ENCODE measurements around the gene APOBEC2. TPM values are rescaled to one million over a fixed set of nuclear protein-coding genes. Genes with fewer than 3 reads are reported as not detected.

APOBEC2 gene
- polyA plus RNA-seq, 1 donor from 2014 or later: 0.33 TPM

Other genes with a start within 250 kb of the APOBEC2 start
- gene UNC5CL, start 14.0 kb upstream of the APOBEC2 start, polyA plus RNA-seq: 0.76 TPM
- gene TSPO2, start 10.7 kb upstream of the APOBEC2 start, polyA plus RNA-seq: not detected
- gene OARD1, start 19.2 kb downstream of the APOBEC2 start, polyA plus RNA-seq: 58.3 TPM
- 19.1 TPM for gene NFYA, start 19.8 kb downstream of the APOBEC2 start, polyA plus RNA-seq
- 3.0 TPM for gene TREML1, start 101.1 kb downstream of the APOBEC2 start, polyA plus RNA-seq
- not detected for gene TREM2, start 109.9 kb downstream of the APOBEC2 start, polyA plus RNA-seq
- 12.4 TPM for gene TREML2, start 147.9 kb downstream of the APOBEC2 start, polyA plus RNA-seq
- gene TREML4, start 175.1 kb downstream of the APOBEC2 start, polyA plus RNA-seq: 2.2 TPM
- 0.58 TPM for gene TREM1, start 233.5 kb downstream of the APOBEC2 start, polyA plus RNA-seq